HEK293 (cell line): ENCODE results near the gene ATP8A2.

ENCODE experiments used
- CTCF ChIA-PET: fragments of 350-600 bp; formaldehyde crosslinking; extraction: SDS; loops from one replicate; lab custom pipeline; 2021; ENCODE audit warnings: antibody characterized with exemption; lab: Yijun Ruan, JAX
- POLR2A ChIA-PET: fragments of 300-600 bp; formaldehyde crosslinking; extraction: SDS; loops from one replicate; lab custom pipeline; 2020; ENCODE audit warnings: antibody characterized with exemption, inconsistent platforms; lab: Yijun Ruan, JAX
- H3K27ac ChIP-seq: fragments of 200-500 bp; sonication (Bioruptor generic); 2 replicates; pipeline ENCODE4 v1.5.1; 2014; ENCODE audit warnings: low read depth, low read length, control low read depth, inconsistent platforms; ENCODE audit errors: extremely low read depth
- H3K36me3 ChIP-seq, 2 experiments: fragments of 200-500 bp in 1 of 2; sonication (Bioruptor generic) in 1 of 2; 1 replicate in 1 of 2; 2 replicates in 1 of 2; pipeline ENCODE4 v1.5.1; 2014 to 2017; ENCODE audit warnings: inconsistent platforms in 2 of 2, low read length in 2 of 2; ENCODE audit not compliant: control insufficient read depth in 2 of 2, insufficient read depth in 1 of 2
- H3K4me1 ChIP-seq: fragments of 200-500 bp; sonication (Bioruptor generic); 2 replicates; pipeline ENCODE4 v1.5.1; 2014; ENCODE audit warnings: mild to moderate bottlenecking, low read length, inconsistent platforms; ENCODE audit not compliant: control insufficient read depth, insufficient read depth
- H3K4me3 ChIP-seq: 2 replicates; pipeline ENCODE4 v1.5.1; 2011; ENCODE audit warnings: low read depth, mild to moderate bottlenecking, control low read depth, low read length, moderate library complexity
- H3K9me3 ChIP-seq: fragments of 200-500 bp; sonication (Bioruptor generic); 2 replicates; pipeline ENCODE4 v1.5.1; 2014; ENCODE audit warnings: low read depth, low read length, inconsistent platforms; ENCODE audit not compliant: control insufficient read depth, insufficient read depth
- HOXA7 ChIP-seq: sonication (generic); formaldehyde crosslinking; IDR thresholded peaks from 2 replicates; pipeline ENCODE4 v1.8.1; 2022; ENCODE audit warnings: missing genetic modification reagents, borderline replicate concordance
- KLF9 ChIP-seq: fragments of 450-650 bp; formaldehyde crosslinking; IDR thresholded peaks from 2 replicates; pipeline ENCODE4 v1.5.1; 2016; ENCODE audit warnings: missing biosample characterization, missing genetic modification characterization, low read depth
- ZFP41 ChIP-seq: fragments of 450-650 bp; formaldehyde crosslinking; IDR thresholded peaks from 2 replicates; pipeline ENCODE4 v1.5.1; 2016; ENCODE audit warnings: missing biosample characterization, missing genetic modification characterization, borderline replicate concordance
- ZNF223 ChIP-seq: fragments of 450-650 bp; formaldehyde crosslinking; IDR thresholded peaks from 2 replicates; pipeline ENCODE4 v1.5.1; 2016; ENCODE audit warnings: missing biosample characterization, missing genetic modification characterization
- ZNF37A ChIP-seq: fragments of 450-650 bp; IDR thresholded peaks from 2 replicates; pipeline ENCODE4 v1.5.1; 2018; ENCODE audit warnings: missing biosample characterization, missing genetic modification characterization
- ZNF555 ChIP-seq: fragments of 450-650 bp; formaldehyde crosslinking; conservative IDR thresholded peaks from 2 replicates; pipeline ENCODE4 v1.5.1; 2017; ENCODE audit warnings: missing biosample characterization, mild to moderate bottlenecking, missing genetic modification characterization, inconsistent platforms
- ZNF658 ChIP-seq: fragments of 450-650 bp; formaldehyde crosslinking; IDR thresholded peaks from 2 replicates; pipeline ENCODE4; 2016; ENCODE audit warnings: missing biosample characterization, missing genetic modification characterization
- TF ChIP-seq, protein P1 (sequence below): fragments of 450-650 bp; formaldehyde crosslinking; conservative IDR thresholded peaks from 2 replicates; pipeline ENCODE4 v1.5.1; 2016; ENCODE audit warnings: low read depth, missing biosample characterization, missing genetic modification characterization
- TF ChIP-seq, protein P2 (sequence below): fragments of 450-650 bp; IDR thresholded peaks from 2 replicates; pipeline ENCODE4 v1.5.1; 2018; ENCODE audit warnings: missing biosample characterization, mild to moderate bottlenecking, missing genetic modification characterization
- TF ChIP-seq, protein P3 (sequence below): fragments of 450-650 bp; formaldehyde crosslinking; IDR thresholded peaks from 2 replicates; pipeline ENCODE4 v1.5.1; 2016; ENCODE audit warnings: missing biosample characterization, missing genetic modification characterization
- TF ChIP-seq, protein P4 (sequence below): fragments of 450-650 bp; formaldehyde crosslinking; IDR thresholded peaks from 2 replicates; pipeline ENCODE4 v1.5.1; 2017; ENCODE audit warnings: missing biosample characterization, missing genetic modification characterization
- TF ChIP-seq, protein P5 (sequence below): fragments of 450-650 bp; formaldehyde crosslinking; IDR thresholded peaks from 2 replicates; pipeline ENCODE4 v1.5.1; 2016; ENCODE audit warnings: missing biosample characterization, missing genetic modification characterization

ATP8A2 gene

DNA sequence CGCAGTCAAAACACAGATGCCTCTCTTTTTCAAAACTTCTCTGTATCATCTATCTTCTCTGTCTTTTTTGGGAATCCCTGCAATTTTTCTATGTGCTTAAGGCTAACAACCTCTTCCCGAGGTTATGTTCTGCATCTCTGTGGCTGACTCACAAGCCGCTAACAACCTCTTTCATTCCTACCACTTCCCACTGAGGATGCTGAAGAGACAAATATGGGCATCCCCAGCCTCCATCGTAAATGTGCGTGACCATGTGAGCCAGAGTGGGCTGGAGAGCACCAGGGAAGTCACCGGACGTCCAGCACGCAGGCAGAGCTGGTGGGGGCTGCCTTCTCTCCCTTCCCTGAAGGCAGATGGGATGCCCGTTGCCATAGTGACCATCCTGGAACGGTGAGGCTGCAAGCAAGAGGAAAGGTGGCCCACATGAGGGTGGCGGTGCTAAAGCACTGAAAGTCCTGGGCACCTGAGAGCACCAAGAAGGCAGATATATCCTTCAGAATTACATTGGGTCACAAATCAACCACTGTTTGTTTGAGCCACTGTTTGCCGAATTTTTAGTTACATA lies 557.2 kb downstream of the ATP8A2 start:
- Histone ChIP-seq H3K36me3 (no peaks in the 10 kb centered on the region), H3K9me3 (no peaks in the 10 kb centered on the region), H3K27ac (no peak overlapping the region), H3K4me3 (no peak overlapping the region), H3K4me1 (no peaks in the 10 kb centered on the region)
- CTCF ChIA-PET = no interaction called here
- TF ChIP-seq KLF9 (tag by site-specific recombination) = no peak
- POLR2A ChIA-PET = no interaction called here

DNA sequence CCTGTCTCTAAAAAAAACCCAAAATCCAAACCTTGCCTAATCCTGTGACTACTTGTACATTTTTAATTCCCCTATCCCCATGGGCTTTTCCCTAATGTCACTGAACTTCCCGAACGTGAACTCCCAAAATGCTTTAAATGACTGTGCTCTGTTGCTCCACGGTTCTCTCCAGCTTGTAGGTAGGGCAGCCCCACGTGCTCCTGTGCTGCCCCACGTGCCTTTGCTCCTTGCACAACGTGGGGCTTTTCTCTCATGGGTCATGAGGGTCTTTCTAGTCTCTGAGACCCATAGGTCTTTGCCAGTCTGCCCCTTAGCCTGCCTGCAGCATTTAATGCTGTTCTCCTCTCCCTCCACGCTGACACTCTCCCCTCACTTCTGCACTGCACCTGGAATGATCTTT lies 558.0 kb downstream of the ATP8A2 start:
- Histone ChIP-seq H3K4me3 (no peak overlapping the region), H3K4me1 (no peaks in the 10 kb centered on the region)
- POLR2A ChIA-PET = no interaction called here

More for the DNA sequence above, 558.0 kb downstream of the ATP8A2 start:
- Histone ChIP-seq H3K36me3 (no peaks in the 10 kb centered on the region), H3K27ac (no peak overlapping the region), H3K9me3 (no peaks in the 10 kb centered on the region)
- CTCF ChIA-PET = no interaction called here
- TF ChIP-seq, protein P1, sequence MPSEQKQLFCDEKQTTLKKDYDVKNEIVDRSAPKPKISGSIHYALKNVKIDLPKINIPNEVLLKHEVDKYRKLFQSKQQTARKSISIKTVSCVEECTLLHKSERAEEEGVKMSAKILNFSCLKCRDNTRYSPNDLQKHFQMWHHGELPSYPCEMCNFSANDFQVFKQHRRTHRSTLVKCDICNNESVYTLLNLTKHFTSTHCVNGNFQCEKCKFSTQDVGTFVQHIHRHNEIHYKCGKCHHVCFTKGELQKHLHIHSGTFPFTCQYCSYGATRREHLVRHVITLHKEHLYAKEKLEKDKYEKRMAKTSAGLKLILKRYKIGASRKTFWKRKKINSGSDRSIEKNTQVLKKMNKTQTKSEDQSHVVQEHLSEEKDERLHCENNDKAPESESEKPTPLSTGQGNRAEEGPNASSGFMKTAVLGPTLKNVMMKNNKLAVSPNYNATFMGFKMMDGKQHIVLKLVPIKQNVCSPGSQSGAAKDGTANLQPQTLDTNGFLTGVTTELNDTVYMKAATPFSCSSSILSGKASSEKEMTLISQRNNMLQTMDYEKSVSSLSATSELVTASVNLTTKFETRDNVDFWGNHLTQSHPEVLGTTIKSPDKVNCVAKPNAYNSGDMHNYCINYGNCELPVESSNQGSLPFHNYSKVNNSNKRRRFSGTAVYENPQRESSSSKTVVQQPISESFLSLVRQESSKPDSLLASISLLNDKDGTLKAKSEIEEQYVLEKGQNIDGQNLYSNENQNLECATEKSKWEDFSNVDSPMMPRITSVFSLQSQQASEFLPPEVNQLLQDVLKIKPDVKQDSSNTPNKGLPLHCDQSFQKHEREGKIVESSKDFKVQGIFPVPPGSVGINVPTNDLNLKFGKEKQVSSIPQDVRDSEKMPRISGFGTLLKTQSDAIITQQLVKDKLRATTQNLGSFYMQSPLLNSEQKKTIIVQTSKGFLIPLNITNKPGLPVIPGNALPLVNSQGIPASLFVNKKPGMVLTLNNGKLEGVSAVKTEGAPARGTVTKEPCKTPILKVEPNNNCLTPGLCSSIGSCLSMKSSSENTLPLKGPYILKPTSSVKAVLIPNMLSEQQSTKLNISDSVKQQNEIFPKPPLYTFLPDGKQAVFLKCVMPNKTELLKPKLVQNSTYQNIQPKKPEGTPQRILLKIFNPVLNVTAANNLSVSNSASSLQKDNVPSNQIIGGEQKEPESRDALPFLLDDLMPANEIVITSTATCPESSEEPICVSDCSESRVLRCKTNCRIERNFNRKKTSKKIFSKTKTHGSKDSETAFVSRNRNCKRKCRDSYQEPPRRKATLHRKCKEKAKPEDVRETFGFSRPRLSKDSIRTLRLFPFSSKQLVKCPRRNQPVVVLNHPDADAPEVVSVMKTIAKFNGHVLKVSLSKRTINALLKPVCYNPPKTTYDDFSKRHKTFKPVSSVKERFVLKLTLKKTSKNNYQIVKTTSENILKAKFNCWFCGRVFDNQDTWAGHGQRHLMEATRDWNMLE = no peak
- TF ChIP-seq HOXA7 (no peak), ZNF223 (tag by site-specific recombination) (no peak), ZNF37A (no peak), KLF9 (tag by site-specific recombination) (no peak), ZNF658 (tag by site-specific recombination) (no peak), ZFP41 (tag by site-specific recombination) (no peak), ZNF555 (no peak)
- TF ChIP-seq, protein P2, sequence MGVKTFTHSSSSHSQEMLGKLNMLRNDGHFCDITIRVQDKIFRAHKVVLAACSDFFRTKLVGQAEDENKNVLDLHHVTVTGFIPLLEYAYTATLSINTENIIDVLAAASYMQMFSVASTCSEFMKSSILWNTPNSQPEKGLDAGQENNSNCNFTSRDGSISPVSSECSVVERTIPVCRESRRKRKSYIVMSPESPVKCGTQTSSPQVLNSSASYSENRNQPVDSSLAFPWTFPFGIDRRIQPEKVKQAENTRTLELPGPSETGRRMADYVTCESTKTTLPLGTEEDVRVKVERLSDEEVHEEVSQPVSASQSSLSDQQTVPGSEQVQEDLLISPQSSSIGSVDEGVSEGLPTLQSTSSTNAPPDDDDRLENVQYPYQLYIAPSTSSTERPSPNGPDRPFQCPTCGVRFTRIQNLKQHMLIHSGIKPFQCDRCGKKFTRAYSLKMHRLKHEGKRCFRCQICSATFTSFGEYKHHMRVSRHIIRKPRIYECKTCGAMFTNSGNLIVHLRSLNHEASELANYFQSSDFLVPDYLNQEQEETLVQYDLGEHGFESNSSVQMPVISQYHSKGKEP (tag by site-specific recombination) = no peak
- TF ChIP-seq, protein P3, sequence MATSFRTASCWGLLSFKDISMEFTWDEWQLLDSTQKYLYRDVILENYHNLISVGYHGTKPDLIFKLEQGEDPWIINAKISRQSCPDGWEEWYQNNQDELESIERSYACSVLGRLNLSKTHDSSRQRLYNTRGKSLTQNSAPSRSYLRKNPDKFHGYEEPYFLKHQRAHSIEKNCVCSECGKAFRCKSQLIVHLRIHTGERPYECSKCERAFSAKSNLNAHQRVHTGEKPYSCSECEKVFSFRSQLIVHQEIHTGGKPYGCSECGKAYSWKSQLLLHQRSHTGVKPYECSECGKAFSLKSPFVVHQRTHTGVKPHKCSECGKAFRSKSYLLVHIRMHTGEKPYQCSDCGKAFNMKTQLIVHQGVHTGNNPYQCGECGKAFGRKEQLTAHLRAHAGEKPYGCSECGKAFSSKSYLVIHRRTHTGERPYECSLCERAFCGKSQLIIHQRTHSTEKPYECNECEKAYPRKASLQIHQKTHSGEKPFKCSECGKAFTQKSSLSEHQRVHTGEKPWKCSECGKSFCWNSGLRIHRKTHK (tag by site-specific recombination) = no peak
- TF ChIP-seq, protein P4, sequence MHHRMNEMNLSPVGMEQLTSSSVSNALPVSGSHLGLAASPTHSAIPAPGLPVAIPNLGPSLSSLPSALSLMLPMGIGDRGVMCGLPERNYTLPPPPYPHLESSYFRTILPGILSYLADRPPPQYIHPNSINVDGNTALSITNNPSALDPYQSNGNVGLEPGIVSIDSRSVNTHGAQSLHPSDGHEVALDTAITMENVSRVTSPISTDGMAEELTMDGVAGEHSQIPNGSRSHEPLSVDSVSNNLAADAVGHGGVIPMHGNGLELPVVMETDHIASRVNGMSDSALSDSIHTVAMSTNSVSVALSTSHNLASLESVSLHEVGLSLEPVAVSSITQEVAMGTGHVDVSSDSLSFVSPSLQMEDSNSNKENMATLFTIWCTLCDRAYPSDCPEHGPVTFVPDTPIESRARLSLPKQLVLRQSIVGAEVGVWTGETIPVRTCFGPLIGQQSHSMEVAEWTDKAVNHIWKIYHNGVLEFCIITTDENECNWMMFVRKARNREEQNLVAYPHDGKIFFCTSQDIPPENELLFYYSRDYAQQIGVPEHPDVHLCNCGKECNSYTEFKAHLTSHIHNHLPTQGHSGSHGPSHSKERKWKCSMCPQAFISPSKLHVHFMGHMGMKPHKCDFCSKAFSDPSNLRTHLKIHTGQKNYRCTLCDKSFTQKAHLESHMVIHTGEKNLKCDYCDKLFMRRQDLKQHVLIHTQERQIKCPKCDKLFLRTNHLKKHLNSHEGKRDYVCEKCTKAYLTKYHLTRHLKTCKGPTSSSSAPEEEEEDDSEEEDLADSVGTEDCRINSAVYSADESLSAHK = no peak
- TF ChIP-seq, protein P5, sequence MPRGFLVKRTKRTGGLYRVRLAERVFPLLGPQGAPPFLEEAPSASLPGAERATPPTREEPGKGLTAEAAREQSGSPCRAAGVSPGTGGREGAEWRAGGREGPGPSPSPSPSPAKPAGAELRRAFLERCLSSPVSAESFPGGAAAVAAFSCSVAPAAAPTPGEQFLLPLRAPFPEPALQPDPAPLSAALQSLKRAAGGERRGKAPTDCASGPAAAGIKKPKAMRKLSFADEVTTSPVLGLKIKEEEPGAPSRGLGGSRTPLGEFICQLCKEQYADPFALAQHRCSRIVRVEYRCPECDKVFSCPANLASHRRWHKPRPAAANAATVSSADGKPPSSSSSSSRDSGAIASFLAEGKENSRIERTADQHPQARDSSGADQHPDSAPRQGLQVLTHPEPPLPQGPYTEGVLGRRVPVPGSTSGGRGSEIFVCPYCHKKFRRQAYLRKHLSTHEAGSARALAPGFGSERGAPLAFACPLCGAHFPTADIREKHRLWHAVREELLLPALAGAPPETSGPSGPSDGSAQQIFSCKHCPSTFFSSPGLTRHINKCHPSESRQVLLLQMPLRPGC (tag by site-specific recombination) = no peak
